GM12873 (cell line): ENCODE measurements around the gene BARX2.

Experiments used
- TF ChIP-seq, protein P1 (sequence below): IDR thresholded peaks from 2 replicates; pipeline ENCODE4 v1.5.1; 2012; ENCODE audit warnings: low read depth, mild to moderate bottlenecking, moderate library complexity, low read length, control low read depth; ENCODE audit not compliant: insufficient read depth; ENCODE audit errors: missing control alignments

Gene BARX2

DNA sequence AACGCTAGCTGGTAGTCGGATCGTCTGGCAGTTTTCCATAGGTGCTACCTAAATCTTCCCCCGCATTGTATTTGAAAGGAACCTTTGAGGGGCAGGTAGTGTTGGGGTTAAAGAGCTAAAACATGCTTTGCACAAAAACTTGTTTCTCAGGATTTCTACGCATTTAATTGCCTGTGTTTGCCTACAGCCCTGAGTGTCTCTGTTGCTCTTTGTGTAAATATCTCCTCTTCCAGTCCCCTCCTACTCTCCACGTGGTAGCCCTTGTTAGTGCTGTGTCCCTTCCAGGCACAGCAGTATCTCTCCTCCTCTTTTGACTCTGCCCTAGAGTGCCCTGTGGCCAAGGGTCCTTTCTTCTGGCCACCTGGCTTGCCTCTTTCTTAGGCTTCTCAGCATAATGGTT, 81.7 kb downstream of the BARX2 start:
- TF ChIP-seq, protein P1, sequence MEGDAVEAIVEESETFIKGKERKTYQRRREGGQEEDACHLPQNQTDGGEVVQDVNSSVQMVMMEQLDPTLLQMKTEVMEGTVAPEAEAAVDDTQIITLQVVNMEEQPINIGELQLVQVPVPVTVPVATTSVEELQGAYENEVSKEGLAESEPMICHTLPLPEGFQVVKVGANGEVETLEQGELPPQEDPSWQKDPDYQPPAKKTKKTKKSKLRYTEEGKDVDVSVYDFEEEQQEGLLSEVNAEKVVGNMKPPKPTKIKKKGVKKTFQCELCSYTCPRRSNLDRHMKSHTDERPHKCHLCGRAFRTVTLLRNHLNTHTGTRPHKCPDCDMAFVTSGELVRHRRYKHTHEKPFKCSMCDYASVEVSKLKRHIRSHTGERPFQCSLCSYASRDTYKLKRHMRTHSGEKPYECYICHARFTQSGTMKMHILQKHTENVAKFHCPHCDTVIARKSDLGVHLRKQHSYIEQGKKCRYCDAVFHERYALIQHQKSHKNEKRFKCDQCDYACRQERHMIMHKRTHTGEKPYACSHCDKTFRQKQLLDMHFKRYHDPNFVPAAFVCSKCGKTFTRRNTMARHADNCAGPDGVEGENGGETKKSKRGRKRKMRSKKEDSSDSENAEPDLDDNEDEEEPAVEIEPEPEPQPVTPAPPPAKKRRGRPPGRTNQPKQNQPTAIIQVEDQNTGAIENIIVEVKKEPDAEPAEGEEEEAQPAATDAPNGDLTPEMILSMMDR = no peak

DNA sequence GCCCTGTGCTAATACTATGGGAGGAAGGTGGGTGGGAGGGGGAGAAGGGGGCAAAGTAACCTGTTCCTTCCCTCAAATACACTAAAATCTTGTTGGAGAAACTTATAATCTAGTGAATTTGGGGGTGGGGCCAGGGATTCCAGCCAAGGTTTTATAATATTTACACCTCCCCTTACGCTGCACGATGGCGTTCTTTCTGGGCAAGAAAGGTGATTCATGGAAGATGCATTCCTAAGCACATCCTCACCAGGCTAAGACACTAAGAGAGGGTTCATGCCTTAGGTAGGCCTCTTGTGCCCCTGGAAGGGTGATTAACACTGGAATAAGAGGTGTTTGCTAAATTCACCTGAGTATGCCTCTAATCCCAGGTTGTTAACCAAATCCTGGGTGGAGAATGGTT, 82.6 kb downstream of the BARX2 start:
- TF ChIP-seq, protein P1 = no peak

DNA sequence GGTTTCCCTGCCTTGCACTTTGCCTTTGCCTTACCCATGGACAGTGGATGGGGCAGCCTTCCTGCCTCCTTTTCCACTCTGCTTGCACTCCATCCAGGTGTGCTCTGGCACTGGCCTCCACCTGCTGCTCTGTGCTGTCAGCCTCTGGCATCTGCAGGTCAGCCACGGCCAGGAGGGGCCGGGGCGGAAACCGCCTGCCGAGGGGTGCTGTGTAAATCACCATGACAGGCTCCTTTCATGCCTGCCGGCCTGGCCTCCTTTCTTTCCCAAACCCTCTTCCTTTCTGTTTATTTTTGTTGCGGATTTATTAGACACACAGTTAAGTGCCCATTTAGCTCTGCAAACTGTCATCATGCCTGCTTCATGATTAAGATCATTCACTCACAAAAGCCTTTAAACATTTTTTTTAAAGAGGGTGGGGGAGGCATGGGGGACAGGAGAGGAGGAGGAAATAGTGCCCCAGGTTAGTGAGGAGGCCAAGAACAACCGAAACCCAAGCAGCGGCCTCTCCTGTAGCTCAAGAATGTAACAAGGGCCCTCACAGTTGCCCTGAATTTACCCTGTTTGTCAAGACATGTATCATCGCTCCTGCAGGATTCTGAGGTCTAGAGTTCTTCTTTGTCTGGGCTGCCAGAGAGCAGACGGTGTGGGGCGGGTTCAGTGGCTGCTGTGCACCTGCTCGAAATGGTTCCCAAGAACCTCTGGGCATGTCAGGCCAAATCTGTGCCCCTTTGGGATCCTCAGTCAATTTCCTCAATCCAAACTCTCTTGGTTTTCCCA, 83.3 kb downstream of the BARX2 start:
- TF ChIP-seq, protein P1 = no peak

GRCh38 chr11:129460714-129461113, 85.1 kb downstream of the BARX2 start:
- TF ChIP-seq, protein P1 = no peak

DNA sequence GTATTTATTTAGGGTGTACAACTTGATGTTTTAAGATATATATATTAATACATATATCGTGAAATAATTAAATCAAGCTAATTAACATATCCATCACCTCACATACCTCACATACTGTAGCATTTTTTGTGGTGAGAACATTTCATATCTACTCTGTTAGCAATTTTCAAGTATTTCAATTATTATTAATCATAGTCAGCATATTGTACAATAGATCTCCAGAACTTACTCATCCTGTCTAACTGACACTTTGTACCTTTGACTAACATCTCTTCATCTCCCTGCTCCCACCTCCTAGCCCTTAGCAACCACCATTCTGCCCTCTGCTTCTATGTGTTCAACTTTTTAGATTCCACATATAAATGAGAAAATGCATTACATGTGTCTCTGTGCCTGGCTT, 108.4 kb downstream of the BARX2 start:
- TF ChIP-seq, protein P1 = no peak

DNA sequence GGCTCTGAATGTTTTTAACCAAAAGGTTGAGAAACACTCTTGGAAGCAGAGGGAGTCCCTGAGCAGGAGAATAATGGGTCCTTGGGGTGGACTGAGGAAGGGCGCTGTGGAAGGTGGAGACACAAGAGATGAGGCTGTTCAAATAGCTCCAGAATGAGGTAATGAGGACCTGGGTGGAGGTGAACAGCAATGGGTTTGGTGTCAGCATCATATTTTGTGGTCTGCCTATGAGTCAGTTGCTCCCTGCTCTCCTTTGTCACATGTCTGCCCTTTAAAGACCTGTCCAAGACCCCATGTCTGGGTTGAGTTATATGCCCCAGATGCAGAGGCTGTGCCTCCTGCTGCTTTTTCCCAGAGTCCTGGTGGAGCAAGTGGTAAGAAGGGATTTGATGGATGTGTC, 113.6 kb downstream of the BARX2 start:
- TF ChIP-seq, protein P1 = no peak

DNA sequence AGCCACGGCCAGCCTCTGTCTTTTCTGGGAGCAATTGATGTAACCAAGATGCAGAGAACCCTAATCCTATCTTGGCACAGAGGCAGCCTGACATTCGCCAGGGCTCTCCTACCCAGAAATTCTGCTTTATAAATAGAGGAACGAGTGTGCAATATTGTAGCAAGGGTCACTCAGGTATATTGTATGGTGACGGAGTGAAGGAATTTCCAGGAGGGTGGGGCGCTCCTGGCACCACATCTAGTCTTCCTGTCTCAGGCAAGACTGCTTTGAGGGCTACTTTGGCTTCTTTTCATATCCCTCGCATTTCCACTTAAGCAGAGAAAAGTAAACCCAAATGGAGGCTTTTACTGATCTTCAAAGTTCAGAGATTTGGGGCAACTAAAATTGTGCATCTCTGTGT, 114.4 kb downstream of the BARX2 start:
- TF ChIP-seq, protein P1 = no peak
